Islet precursor cell (in vitro differentiated cells): Measurements from ENCODE around the gene SLC22A14.
A peak's percentile ranks its signal among the peaks of the same experiment; 100 is the strongest.
"Not testable (repeated sequence)": the region's sequence is repeated elsewhere in the genome, so short reads cannot be mapped to it uniquely, and the experiment has no call there.

ENCODE experiments used
- DNase-seq: peaks from one replicate; pipeline ENCODE4 v3.0.0-alpha.2; 2018

Gene SLC22A14

DNA sequence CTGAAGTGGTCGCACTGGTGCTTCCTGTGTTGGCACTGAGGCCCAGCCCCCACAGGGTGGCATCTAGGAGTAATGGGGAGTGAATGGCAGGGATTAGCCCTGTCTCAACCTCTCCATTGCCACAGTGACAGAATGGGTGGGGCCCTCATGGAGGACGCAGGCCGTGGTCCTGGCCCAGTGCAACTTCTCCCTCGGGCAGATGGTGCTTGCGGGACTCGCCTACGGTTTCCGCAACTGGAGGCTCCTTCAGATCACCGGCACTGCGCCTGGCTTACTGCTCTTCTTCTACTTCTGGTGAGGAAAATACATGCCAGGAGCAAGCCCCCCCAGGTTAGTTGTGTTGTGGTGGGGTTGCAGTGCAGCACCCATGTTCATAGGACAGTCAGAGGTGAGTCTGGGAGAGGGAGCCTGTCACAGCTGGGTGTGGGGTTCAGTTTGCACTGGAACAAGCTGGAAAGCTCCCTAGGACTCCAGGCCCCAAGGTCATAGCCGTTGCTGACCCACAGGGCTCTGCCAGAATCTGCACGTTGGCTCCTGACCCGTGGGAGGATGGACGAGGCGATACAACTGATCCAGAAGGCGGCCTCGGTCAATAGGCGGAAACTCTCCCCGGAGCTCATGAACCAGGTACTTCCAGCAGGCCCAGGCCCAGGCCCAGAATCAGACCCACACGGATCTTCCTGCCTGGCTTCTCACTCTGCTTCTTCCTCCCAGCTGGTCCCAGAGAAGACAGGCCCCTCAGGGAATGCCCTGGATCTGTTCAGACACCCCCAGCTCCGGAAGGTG is 7.0 kb upstream of the SLC22A14 start:
- no peak for DNase-seq

- no peak for DNase-seq
Observed at GRCh38 chr3:38275658-38276057, 6.4 kb upstream of the SLC22A14 start.

DNA sequence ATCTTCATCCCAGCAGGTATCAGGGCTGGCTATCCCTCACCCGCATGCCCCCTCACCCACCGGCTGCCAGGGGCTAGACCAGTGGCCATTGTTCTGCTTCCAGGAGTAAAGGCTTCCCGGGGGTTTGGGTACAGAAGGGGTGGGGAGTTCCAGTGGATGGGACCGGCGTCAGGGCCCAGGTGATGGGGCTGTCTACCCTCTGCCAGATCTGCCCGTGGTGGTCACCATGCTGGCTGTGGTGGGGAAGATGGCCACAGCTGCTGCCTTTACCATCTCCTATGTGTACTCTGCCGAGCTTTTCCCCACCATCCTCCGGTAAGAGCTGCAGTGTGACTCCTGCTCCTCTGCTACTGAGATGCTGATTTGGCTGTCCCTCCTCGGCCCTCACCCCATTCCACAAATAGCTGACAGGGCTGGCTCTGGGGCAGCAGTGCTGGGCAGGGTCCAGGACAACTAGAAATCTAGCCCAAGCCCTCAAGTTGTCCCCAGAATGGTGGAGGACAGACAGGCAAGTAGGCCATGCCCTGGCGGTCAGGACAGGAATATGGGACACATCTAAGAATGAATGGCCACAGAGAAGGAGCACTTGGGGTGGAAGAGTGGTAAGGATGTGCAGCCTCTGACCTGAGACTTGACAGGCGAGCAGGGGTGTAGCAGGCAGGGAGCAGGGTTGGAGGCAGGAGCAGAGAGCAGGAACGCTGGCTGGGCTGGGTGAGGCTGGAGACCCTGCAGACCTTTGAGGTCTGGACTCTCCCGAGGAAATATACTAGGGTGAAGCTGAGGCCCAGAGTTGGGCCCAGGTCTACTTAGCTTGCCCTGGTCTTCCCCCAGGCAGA is 5.8 kb upstream of the SLC22A14 start:
- no peak for DNase-seq

DNA sequence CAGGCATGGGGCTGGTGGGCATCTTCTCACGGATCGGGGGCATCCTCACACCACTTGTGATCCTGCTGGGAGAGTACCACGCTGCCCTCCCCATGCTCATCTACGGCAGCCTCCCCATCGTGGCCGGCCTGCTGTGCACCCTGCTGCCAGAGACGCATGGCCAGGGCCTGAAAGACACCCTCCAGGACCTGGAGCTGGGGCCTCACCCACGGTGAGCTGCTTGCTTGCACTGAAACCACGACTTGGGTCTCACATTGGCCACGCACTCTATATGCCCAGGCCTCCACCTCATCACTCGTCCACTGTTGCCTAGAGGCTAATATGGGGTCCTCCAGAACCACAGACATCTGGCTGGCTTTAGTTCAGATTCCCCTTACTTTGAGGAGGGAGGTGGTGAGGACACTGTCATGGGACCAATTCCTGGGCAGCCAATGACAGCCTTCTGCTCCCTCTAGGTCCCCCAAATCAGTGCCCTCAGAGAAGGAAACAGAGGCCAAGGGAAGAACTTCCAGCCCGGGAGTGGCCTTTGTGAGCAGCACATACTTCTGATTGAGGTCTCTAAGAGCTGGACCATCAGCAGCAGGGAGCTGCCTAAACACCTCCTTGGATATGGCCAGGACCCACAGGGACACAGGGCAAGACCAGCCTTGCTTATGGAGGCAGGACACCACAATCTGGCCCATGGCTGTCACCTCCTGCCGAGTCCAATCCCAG is 5.0 kb upstream of the SLC22A14 start:
- no peak for DNase-seq

GRCh38 chr3:38278841-38279240 is 3.3 kb upstream of the SLC22A14 start:
- no peak for DNase-seq

DNA sequence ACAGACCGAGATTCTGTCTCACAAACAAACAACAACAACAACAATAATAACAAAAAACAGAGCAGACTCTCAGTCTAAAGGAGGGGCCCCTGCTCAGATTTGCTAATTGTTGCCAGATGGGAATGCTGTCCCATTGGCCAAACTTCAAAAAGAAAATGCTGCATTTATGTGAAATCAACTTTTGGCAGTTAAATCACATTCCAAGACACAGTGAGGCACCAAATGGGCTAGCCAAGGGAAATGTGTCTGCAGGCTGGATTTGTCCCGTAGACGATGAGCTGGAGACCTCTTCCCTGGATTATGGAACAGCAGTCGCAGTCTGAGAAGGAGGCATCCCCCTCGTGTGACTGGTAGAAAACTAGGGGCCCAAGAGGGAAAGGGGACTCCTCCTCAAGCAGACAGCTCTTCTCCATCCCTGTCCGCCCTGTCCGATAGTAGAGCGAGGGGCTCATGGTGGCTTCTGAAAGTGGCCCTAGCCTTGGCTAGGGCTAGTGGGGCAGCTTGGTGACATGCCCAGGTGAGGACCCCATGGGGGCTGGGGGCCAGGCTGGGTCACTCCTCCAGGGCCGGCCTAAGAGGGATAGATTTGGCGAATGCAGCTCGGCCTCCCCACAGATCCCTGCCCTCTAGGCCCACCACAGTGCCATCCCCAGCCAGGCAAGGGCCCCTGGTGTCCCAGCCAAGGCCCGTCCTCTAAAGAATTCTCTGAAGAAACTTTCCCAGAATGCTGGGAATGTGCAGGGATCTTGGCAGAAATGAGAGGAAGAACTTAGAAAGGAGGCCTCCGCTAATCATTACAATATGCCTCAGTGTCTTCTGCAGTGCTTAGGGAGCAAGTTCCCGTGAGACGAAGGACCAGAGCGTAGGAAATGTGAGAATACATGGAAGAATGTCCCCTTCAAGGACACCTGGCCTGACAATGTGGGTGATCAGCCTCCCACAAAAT is 2.0 kb downstream of the SLC22A14 start:
- no peak for DNase-seq

DNA sequence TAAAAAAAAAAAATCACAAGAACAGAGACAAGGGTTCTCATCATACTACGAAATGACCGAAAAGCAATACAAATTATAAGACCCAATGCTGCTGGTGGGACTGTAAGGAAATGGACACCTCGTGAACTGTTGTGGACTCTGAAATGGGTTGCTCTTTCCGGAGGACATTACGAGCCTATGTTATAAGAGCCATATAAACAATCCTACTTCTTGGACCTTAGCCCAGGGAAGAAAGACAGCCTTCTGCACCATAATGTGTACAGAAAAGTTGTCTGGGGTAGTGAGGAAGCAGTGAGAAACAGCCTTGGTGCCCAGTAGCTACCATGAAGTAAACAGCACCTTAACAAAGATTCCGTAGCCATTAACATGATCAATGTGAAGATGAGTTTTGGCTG is 2.7 kb downstream of the SLC22A14 start:
- no peak for DNase-seq

DNA sequence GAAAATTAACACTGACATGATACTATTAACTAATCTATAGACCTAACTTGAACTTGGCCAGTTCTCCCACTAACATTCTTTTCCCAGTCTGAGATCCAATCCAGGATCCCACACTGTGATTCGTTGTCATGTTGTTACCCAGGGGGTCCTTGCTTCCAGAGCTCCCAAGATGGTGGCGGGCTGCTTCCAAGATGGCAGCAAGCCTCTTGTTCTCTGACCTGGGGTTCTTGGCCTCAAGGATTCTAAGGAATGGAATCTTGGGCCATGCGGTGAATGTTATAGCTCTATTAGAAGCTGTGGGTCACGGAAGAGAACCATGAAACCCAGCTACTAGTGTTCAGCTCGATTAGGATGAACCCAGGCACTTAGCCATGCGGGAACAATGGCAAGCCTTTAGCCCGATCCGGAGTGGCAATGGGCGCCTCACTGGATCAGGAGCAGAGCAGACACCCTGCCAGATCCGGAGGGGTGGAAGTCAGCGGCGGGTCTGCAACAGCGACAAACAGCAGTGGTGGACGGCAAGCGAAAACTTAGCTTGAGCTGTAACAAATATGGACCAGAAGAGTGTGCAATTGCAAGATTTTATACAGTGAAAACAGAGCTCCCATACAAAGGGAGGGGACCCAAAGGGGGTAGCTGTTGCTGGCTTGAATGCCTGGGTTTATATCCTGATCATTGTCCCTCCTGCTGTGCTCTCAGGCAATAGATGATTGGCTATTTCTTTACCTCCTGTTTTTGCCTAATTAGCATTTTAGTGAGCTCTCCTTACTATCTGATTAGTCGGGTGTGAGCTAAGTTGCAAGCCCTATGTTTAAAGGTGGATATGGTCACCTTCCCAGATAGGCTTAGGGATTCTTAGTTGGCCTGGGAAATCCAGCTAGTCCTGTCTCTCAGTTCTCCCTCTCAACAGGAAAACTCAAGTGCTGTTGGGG is 7.5 kb downstream of the SLC22A14 start:
- DNase-seq, result not testable (repeated sequence)

DNA sequence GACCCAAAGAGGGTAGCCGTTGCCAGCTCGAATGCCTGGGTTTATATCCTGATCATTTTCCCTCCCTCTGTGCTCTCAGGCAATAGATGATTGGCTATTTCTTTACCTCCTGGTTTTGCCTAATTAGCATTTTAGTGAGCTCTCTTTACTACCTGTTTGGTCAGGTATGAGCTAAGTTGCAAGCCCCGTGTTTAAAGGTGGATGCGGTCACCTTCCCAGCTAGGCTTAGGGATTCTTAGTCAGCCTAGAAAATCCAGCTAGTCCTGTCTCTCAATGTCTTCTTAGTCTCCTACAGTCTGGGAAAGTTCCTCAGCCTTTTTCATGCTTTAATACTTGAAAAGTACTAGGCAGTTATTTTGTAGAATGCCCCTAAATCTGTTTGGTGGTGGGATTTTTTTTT is 15.0 kb downstream of the SLC22A14 start:
- not testable (repeated sequence) for DNase-seq

- no peak for DNase-seq
Observed at GRCh38 chr3:38297537-38297936, 15.4 kb downstream of the SLC22A14 start.

DNA sequence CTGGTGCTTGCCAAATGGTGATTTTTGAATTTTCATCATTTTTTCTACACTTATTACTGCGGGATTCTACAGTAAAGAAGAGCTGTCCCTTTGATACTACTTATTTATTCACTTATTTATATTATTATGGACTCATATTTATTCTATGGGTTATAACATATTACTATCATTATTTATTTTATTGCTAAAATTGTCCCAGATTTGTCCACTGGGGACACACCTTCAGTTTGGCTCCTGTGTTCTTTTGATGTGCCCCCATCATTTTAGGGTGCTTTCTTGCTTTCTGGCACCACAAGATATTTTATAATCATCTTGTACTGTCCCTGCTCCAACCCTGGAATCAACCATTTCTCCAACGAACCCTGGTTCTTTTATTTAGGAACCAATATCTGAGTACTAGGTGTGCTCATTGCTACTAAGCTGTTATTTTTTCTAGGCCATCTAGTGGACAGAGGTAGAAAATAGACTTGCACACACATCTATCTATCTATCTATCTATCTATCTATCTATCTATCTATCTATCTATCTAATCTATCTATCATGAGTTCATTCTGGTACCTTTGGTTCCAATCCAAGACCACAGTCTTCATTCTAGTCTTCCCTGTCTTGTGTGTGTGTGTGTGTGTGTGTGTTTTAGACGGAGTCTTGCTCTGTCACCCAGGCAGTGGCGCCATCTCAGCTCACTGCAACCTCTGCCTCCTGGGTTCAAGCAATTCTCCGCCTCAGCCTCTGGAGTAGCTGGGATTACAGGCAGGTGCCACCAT is 16.0 kb downstream of the SLC22A14 start:
- DNase-seq, result no peak

DNA sequence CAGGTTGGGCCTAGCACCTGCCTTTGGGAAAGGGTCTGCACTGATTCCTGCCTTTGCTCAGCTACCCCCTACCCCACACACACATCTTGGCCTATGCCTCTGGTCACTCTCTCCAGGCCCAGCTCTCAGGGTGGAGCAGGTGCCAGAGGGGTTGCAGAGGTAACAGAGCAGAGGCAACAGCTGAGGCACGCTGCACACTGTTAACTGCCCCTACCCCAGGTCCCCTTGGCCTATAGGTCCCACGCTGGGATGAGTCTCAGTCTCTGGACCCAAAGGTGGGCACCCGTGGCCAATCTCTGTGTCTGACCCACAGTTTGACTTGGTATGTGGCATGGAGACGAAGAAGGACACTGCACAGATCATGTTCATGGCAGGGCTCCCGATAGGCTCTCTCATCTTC is 24.8 kb downstream of the SLC22A14 start:
- DNase-seq, result no peak

GRCh38 chr3:38307599-38307998 is 25.5 kb downstream of the SLC22A14 start:
- DNase-seq, result no peak

GRCh38 chr3:38308456-38308855 is 26.4 kb downstream of the SLC22A14 start:
- no peak for DNase-seq

DNA sequence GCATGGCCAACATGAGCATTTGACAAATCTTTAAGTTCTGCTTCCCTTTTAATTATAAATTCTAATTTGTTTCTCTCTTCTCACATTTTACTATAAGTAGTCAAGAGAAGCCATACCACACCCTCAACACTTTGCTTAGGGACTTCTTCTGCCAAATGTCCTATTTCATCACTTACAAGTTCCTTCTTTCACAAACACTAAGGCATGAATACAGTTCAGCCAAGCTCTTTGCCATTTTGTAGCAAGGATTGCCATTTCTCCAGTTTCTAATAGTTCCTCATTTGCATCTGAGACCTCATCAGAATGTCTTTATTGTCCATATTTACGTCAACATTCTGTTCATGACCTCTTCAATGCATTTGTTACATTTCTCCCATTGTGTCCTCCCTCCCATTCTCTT is 29.4 kb downstream of the SLC22A14 start:
- DNase-seq, result no peak

DNA sequence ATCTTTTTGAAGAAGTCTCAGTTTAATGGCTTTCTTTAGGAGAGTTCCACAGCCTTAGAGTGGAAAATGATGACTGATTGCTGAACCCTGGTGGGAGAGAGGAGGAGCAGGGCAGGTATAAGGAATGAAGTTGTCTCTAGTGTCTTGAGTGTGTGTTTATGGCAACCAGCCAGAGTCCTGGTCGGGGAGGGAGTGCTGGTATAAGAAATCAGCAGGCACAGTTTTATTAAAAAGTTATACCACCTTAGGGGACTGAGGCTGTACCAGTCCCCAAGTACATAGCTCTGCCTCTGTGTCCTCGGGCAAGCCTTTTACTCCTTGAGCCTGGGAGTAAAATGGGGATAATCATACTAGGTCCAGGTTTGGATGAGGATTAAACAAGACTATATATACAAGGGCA is 29.8 kb downstream of the SLC22A14 start:
- no peak for DNase-seq

DNA sequence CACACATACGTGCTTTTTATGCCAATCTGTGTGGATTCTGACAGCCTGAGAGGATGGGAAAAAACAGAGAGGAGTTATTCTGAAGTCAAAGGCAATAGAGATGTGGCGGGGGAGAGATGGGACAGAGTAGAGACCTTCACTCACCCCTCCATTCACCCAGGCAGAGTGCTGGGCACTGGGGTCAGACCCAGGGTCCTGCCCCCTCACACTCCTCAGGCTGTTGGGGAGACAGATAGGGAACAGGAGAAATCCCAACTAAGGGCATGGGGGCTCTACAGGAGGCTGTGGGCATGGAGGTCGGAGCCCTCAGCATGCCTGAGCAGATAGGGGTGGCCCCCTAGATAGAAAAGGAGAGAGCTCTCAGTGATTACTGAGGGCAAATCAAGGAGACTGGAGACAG is 30.3 kb downstream of the SLC22A14 start:
- DNase-seq, result no peak

- no peak for DNase-seq
Observed at GRCh38 chr3:38313263-38313662, 31.2 kb downstream of the SLC22A14 start.

- no peak for DNase-seq
Observed at GRCh38 chr3:38313695-38314094, 31.6 kb downstream of the SLC22A14 start.

- DNase-seq, result peak; percentile 54
Observed at GRCh38 chr3:38314112-38314763, 32.1 kb downstream of the SLC22A14 start.
